Activated T-cell treated with anti-CD3 and anti-CD28 coated beads, Interleukin-2, amount 50 U/mL, for 72 hours (primary cell): ENCODE data around the gene DEFB125. TPM values are rescaled to one million over a fixed set of nuclear protein-coding genes. Genes with fewer than 3 reads are reported as not detected.
"Not testable (repeated sequence)": the region's sequence is repeated elsewhere in the genome, so short reads cannot be mapped to it uniquely, and the experiment has no call there.

Experiments used
- ATAC-seq, 2 donors: fragments of 150-1000 bp; cut with Tn5 transposase; replicated peaks in 1 of 2; 2 replicates each; pipeline ENCODE4 v1.10.0; 2021; ENCODE audit warnings: moderate library complexity in 2 of 2, mild to moderate bottlenecking in 1 of 2
- DNase-seq, 2 donors: peaks; one replicate each; pipeline ENCODE4 v3.0.0; 2021 to 2022; ENCODE audit warnings: mixed read lengths in 1 of 2
- H3K27ac Mint-ChIP-seq: one replicate; pipeline ENCODE4 v1.8.0; 2022; ENCODE audit warnings: mild to moderate bottlenecking, moderate library complexity, mixed read lengths
- H3K27me3 Mint-ChIP-seq: one replicate; pipeline ENCODE4 v1.8.0; 2022; ENCODE audit warnings: low read depth, mixed read lengths
- H3K36me3 Mint-ChIP-seq, 2 donors: one replicate each; pipeline ENCODE4 v1.8.0; 2022; ENCODE audit warnings: mixed read lengths in 2 of 2, mild to moderate bottlenecking in 1 of 2; ENCODE audit not compliant: insufficient read depth in 2 of 2
- H3K4me1 Mint-ChIP-seq: one replicate; pipeline ENCODE4 v1.8.0; 2022; ENCODE audit warnings: low read depth, mixed read lengths
- H3K4me3 Mint-ChIP-seq, 2 donors: one replicate each; pipeline ENCODE4 v1.8.0; 2022; ENCODE audit warnings: mild to moderate bottlenecking in 2 of 2, mixed read lengths in 2 of 2, moderate library complexity in 2 of 2
- H3K9me3 Mint-ChIP-seq, 2 donors: one replicate each; pipeline ENCODE4 v1.8.0; 2022; ENCODE audit warnings: mixed read lengths in 2 of 2
- total RNA-seq, 2 donors: library from RNA; stranded (reverse); gene quantifications; one replicate each; pipeline ENCODE4 v1.2.3, GENCODE V29; 2022

Gene DEFB125
- total RNA-seq, 2 donors from 2014 or later = not detected

DNA sequence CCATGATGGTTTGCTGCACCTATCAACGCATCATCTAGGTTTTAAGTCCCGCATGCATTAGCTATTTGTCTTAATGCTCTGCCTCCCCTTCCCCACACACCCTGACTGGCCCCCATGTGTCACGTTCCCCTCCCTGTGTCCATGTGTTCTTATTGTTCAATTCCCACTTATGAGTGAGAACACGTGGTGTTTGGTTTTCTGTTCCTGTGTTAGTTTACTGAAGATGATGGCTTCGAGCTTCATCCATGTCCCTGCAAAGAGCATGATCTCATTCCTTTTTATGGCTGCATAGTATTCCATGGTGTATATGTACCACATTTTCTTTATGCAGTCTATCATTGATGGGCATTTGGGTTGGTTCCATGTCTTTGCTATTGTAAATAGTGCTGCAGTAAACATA, 10.2 kb downstream of the DEFB125 start:
- not testable (repeated sequence) for ATAC-seq, H3K4me3 Mint-ChIP-seq, DNase-seq, H3K4me1 Mint-ChIP-seq, H3K27ac Mint-ChIP-seq
- peaks cover 42% of the 10 kb centered on the region for H3K27me3 Mint-ChIP-seq
- peaks cover 8 to 11% of the 10 kb centered on the region in 2 donors for H3K9me3 Mint-ChIP-seq
- H3K36me3 Mint-ChIP-seq = peaks cover 6 to 13% of the 10 kb centered on the region in 2 donors

GRCh38 chr20:101975-102374, 14.5 kb downstream of the DEFB125 start:
- H3K27me3 Mint-ChIP-seq = peaks cover 42% of the 10 kb centered on the region
- no peak overlapping the region for H3K4me3 Mint-ChIP-seq
- H3K9me3 Mint-ChIP-seq = no peaks in the 10 kb centered on the region
- no peaks in the 10 kb centered on the region for H3K4me1 Mint-ChIP-seq
- ATAC-seq (no peak), DNase-seq (no peak)
- H3K36me3 Mint-ChIP-seq = no peaks in the 10 kb centered on the region
- H3K27ac Mint-ChIP-seq = no peak overlapping the region

DNA sequence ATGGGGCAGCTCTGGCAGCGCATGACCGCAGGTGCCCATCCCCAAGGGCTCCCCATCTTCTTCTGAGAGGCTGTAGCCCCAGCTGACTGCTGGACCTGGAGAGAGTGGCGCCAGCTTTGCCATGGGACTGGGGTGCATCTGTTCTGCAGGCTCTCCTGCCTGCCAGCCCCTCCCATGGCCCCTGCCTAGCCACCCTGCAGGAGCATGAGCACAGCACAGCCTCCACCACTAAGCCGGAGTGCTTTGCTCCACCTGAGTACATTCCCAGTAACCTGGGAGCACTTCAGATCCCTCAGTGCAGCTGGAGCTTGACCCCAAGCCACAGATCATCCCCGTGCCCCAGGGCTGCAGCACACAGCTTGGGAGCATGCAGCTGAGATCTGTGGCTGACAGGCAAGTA, 16.0 kb downstream of the DEFB125 start:
- Mint-ChIP-seq H3K36me3 (no peaks in the 10 kb centered on the region), H3K27ac (no peak overlapping the region), H3K4me3 (no peak overlapping the region), H3K27me3 (peaks cover 53% of the 10 kb centered on the region), H3K9me3 (no peaks in the 10 kb centered on the region), H3K4me1 (no peaks in the 10 kb centered on the region)
- ATAC-seq (no peak), DNase-seq (no peak)

DNA sequence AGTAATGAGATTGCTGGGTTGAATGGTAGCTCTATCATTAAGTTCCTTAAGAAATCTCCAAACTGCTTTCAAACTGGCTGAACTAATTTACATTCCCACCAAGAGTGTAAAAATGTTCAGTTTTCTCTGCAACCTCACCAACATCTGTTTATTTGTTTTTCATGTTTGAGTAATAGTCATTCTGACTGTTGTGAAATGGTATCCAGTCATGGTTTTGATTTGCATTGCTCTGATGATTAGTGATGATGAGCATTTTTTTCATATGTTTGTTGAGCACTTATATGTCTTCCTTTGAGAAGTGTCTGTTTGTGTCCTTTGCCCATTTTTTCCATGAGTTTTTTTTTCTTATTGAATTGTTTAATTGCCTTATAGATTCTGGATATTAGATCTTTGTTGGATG, 24.9 kb downstream of the DEFB125 start:
- Mint-ChIP-seq H3K9me3 (peaks cover 1 to 2% of the 10 kb centered on the region in 2 donors), H3K4me1 (no peaks in the 10 kb centered on the region), H3K27ac (no peak overlapping the region), H3K4me3 (no peak overlapping the region), H3K36me3 (no peaks in the 10 kb centered on the region), H3K27me3 (peaks cover 28% of the 10 kb centered on the region)
- no peak for DNase-seq
- no peak for ATAC-seq

DNA sequence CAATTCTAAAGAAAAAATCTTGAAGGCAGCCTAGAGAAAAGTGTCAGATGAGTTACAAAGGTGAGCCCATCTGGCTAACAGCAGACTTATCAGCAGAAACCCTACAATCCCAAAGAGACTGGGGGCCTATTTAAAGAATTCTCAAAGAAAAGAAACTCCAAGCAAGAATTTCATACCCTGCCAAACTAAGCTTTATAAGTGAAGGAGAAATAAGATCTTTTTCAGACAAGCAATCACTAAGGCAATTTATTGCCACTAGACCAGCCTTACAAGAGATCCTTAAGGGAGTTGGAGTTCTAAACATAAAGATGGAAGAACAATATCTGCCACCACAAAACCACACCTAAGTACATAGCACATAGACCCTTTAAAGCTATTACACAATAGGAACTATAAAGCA, 30.0 kb downstream of the DEFB125 start:
- peaks cover 53% of the 10 kb centered on the region for H3K27me3 Mint-ChIP-seq
- no peak overlapping the region for H3K4me3 Mint-ChIP-seq
- no peak for DNase-seq
- no peak overlapping the region for H3K27ac Mint-ChIP-seq
- no peaks in the 10 kb centered on the region for H3K4me1 Mint-ChIP-seq
- H3K36me3 Mint-ChIP-seq = no peaks in the 10 kb centered on the region
- no peak for ATAC-seq
- peaks cover 4% of the 10 kb centered on the region in 2 donors for H3K9me3 Mint-ChIP-seq

- not testable (repeated sequence) for H3K4me1 Mint-ChIP-seq, H3K27ac Mint-ChIP-seq, ATAC-seq, H3K9me3 Mint-ChIP-seq, H3K4me3 Mint-ChIP-seq, H3K36me3 Mint-ChIP-seq, DNase-seq
- peaks cover 22% of the 10 kb centered on the region for H3K27me3 Mint-ChIP-seq
Measured at GRCh38 chr20:129786-130323, 42.4 kb downstream of the DEFB125 start.

DNA sequence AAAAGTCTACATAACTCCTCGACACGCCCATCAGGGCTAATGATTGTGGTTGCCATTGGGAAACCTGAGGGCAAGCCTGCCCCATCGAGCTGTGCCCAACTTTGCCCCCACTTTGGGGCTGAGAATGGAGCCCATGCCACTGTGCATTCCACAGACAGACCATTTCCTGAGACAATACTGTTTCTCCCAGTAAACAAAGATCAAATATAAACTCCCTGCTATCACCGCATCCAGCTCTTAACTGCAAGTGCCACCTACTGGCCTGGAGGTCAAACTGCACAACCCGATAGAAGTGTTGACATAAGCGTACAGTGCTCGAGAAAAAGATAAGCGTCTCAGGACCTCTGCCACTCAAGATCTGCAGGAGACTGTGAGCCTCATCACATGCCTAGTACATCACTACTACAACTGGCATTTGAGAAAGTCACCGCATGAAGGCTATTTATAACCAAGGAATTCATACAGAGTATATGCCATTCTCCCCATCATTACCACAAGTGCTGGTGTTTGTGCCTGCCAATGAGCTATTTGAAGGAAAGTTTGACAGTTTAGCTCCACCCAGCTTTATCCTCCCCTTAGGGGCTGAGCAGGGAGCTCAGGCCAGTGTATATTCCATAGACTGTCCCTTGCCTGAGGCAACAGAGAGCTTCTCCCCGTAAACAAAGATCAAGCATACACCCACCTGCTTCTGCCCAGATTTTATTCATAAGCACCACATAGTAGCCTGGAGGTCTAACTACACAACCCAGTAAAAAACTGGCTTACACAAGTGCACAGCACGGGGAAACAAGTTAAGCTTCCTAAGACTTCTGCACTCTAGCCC, 50.4 kb downstream of the DEFB125 start:
- Mint-ChIP-seq H3K27me3 (peaks cover 15% of the 10 kb centered on the region), H3K4me3 (no peak overlapping the region), H3K4me1 (peaks cover 4% of the 10 kb centered on the region), H3K36me3 (no peaks in the 10 kb centered on the region), H3K9me3 (peaks cover 2 to 3% of the 10 kb centered on the region in 2 donors), H3K27ac (no peak overlapping the region)
- no peak for ATAC-seq
- peak in 1 of 2 donors; percentile 3 for DNase-seq

DNA sequence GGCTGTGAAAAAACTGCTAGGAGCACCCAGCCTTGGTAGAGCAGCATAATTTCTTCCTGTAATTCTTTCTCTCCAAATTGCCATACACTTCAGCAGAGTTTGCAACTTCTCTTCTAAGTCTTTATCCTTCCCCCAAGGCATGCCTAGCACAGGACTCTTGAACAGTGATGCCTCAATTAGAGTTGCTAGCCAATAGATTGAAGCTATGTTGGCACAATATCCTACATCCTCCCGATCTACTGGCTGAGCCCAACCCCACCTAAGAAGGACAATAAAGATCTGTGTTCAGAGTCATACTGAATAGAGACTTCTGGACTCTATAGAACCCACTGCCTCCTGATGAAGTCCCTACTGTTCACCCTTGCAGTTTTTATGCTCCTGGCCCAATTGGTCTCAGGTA, 54.8 kb downstream of the DEFB125 start, which contains the start of gene DEFB126:
DEFB126 (plus strand) TSS at position 301 of the 400 bp plus-strand sequence; CDS start at position 340, 39 bp downstream.
- no peak for DNase-seq
- H3K27me3 Mint-ChIP-seq = peaks cover 33% of the 10 kb centered on the region

DNA sequence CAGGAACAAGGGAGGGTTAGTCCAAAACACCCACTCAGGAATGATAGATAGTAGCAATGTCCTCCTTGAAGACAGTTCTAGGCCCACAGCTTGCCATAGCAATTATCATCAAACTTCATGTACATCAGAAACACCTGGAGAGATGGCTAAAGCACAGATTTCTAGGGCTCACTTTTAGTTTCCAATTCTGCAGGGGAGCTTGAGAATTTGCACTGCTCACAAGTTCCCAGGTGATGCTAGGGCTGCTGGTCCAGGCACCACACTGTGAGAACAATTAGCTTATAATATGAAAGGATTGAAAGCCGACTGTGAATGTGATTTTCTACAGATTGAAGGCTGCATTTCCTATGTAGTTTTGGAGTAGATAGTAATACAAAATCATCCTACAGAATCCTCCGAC, 58.4 kb downstream of the DEFB125 start:
- peaks cover 36% of the 10 kb centered on the region for H3K27me3 Mint-ChIP-seq
- no peaks in the 10 kb centered on the region for H3K9me3 Mint-ChIP-seq
- ATAC-seq (no peak), DNase-seq (no peak)
- no peaks in the 10 kb centered on the region for H3K4me1 Mint-ChIP-seq
- H3K27ac Mint-ChIP-seq = no peak overlapping the region
- no peaks in the 10 kb centered on the region for H3K36me3 Mint-ChIP-seq
- no peak overlapping the region for H3K4me3 Mint-ChIP-seq

More for the DNA sequence above, 54.8 kb downstream of the DEFB125 start, which contains the start of gene DEFB126:
- no peak within 1 kb of the TSS for H3K27ac Mint-ChIP-seq
- H3K9me3 Mint-ChIP-seq = no peaks in the 10 kb centered on the region
- peaks cover 4% of the 10 kb centered on the region for H3K4me1 Mint-ChIP-seq
- no peak for ATAC-seq
- H3K4me3 Mint-ChIP-seq = no peak within 1 kb of the TSS
- H3K36me3 Mint-ChIP-seq = no peaks in the 10 kb centered on the region

Other genes starting within 250 kb of the DEFB125 start
- not detected for gene DEFB126, start 54.9 kb downstream of the DEFB125 start, total RNA-seq
- gene DEFB127, start 69.8 kb downstream of the DEFB125 start, total RNA-seq = not detected
- gene DEFB128, start 102.0 kb downstream of the DEFB125 start, total RNA-seq = not detected
- gene DEFB129, start 139.6 kb downstream of the DEFB125 start, total RNA-seq = not detected
- not detected for gene DEFB132, start 170.1 kb downstream of the DEFB125 start, total RNA-seq
- gene C20orf96, start 203.1 kb downstream of the DEFB125 start, total RNA-seq = 1 to 10 TPM; 6.4 to 9.4 TPM
- gene ZCCHC3, start 209.9 kb downstream of the DEFB125 start, total RNA-seq = 10 to 100 TPM; 21.3 to 21.6 TPM
- 10 to 100 TPM in 1 of 2 donors, 1 to 10 TPM in 1; 7.8 to 11.7 TPM for gene SOX12, start 237.9 kb downstream of the DEFB125 start, total RNA-seq